GM19035 (cell line): ENCODE measurements around the gene TPSD1.
"Not testable (repeated sequence)": the region's sequence is repeated elsewhere in the genome, so short reads cannot be mapped to it uniquely, and the experiment has no call there.

ENCODE experiments used
- ATAC-seq: cut with Tn5 transposase; IDR thresholded peaks from one replicate; pipeline ENCODE4 v1.9.1; 2021; ENCODE audit not compliant: unreplicated experiment

TPSD1 gene

DNA sequence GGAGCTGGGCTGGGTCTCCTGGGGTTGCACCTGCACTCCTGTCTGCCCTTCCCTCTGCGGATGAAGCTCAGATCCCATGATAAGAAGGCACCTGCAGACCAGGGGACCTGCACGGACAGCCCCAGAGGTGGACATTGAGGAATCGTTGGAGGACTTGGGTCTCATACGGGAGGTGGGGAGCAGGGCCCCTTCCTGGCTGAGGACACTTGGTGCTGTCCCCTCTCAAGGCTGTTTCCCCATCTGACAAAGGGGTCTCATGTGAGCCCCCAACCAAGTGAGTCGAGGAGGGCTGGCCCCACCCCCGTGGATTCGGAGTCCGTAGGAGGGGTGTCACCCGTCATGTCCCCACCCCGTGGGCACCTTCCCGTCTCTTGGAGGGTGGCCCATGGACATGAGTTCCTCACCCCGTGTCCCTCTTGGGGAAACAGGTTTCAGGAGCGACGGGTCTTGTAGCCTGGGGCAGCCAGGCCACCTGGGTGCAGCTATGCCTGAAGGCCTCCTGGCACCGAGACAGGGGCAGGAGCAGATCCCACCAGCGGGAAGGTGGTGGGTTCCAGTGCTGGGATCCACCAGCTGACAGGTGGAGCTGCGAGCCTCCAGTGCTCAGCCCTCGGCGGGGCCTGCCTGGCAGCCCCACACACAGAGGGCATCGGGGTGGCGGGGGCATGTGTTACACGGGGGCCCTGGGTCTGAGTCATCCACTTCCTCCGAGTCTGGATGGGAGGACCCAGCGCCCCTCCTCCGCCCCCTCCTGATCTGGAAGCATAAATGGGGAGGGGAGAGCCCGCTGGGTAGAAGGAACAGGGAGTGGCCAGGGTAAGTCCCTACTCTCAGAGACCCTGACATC lies at the start of gene TPSD1:
TPSD1 (plus strand) TSS at position 794 of the 847 bp plus-strand sequence. CDS start 212 bp downstream, outside the sequence.
- ATAC-seq = not testable (repeated sequence)

GRCh38 chr16:1206326-1206725 lies 49.5 kb upstream of the TPSD1 start:
- ATAC-seq = no peak

DNA sequence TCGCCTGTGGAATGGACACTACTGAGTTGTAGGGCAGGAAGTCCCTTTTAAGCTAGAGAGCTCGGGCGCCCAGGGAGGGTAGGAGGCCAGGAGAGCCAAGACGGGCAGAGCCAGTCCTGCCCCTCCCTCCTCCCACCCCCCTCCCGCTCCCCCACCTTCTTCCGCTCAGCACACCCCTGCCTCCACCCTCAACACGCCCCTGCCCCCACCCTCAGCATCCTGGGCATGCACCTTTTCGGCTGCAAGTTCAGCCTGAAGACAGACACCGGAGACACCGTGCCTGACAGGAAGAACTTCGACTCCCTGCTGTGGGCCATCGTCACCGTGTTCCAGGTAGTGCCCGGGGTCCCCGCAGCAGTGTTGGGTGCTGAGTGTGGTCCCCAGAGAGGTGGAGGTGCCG lies 49.1 kb upstream of the TPSD1 start:
- no peak for ATAC-seq

- no peak for ATAC-seq
Measured at GRCh38 chr16:1208239-1208830, 47.5 kb upstream of the TPSD1 start.

DNA sequence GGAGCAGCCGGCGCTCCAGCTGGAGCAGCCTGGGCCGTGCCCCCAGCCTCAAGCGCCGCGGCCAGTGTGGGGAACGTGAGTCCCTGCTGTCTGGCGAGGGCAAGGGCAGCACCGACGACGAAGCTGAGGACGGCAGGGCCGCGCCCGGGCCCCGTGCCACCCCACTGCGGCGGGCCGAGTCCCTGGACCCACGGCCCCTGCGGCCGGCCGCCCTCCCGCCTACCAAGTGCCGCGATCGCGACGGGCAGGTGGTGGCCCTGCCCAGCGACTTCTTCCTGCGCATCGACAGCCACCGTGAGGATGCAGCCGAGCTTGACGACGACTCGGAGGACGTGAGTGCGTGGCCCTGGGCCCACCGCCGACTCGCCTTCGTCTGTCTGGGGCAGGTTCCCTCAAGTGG lies 46.8 kb upstream of the TPSD1 start:
- no peak for ATAC-seq

GRCh38 chr16:1210461-1210860 lies 45.4 kb upstream of the TPSD1 start:
- ATAC-seq = no peak

GRCh38 chr16:1211451-1212268 lies 44.2 kb upstream of the TPSD1 start:
- ATAC-seq = no peak

DNA sequence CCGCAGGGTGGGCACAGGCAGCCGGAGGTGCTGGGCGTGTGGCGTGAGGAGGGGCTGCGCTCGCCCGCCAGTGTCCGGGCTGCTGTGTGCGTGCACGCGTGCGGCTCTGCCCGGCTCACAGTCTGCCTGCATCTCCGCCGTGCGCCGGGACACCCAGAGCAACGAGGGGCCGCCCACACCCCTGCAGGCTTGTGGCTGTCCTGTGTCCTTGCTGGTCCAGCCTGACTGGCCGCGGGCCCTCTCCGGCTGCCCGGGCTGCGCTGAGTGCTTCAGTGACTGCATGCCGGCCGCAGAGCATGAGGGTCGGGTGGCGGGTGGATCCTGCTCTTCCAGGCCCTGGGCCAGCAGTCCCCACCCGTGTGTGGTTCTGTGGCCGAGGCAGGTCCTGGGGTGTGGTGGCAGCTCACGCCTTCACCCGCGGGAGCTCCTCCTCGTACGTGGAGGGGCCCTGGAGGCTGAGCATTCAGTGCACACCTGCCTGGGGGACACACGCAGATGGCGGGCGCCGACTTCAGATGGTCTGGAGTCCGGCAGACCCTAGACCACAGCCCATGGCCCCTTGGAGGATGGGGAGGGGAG lies 43.2 kb upstream of the TPSD1 start:
- ATAC-seq = no peak

GRCh38 chr16:1213231-1213630 lies 42.6 kb upstream of the TPSD1 start:
- ATAC-seq = no peak

- no peak for ATAC-seq
Measured at GRCh38 chr16:1213796-1214372, 42.0 kb upstream of the TPSD1 start.

GRCh38 chr16:1214719-1215118 lies 41.1 kb upstream of the TPSD1 start:
- no peak for ATAC-seq

GRCh38 chr16:1215574-1216295 lies 40.1 kb upstream of the TPSD1 start:
- no peak for ATAC-seq

GRCh38 chr16:1216296-1216619 lies 39.6 kb upstream of the TPSD1 start:
- no peak for ATAC-seq

DNA sequence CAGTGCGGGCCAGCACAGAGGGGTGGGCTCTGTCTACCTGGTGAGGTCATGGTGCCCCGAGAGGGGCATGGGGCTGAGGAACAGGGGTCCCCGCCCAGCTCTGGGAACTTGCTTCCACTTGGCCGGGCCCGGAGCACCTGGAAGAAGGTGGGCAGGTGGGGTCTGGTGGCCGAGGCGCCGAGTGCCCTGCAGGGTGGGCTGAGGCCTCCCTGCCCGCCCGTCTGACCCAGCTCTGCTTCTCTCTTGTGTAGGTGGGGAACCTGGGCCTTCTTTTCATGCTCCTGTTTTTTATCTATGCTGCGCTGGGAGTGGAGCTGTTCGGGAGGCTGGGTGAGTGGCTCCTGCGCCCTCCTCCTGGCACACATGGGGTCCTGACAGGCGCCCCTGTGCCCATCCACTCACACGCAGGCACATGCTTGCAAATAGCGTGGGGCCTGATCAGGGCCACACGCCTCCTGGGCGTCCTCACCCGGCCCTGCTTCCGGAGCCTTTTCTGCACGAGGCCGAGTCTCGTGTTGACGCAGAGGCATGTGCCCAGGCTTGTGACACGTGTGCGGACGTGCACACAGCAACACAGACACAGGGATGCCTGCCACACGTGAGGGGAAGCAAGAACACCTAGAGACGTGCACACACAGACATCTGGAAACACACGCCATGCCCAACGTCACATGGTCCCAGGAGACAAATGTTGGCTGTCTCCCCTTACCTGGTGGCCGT lies 39.0 kb upstream of the TPSD1 start:
- no peak for ATAC-seq

DNA sequence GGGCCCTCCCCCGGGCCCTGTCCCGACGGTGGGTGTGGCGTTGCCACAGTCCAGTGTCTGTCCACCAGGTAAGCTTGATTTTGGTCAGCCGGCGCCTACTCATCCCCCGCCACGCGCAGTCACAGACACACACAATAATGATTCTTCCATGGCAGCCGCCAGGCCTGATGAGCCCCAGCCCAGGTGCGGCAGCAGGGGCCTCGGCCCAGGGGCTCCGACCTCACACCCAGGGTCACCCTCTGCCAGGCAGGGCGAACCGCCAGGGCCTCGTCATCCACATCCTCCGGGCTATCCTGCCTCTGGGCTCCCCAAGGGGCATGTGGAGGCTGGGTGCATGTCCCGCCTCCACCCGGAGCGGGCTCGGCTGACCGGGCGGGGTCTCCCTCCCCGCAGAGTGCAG lies 38.3 kb upstream of the TPSD1 start:
- ATAC-seq = no peak

GRCh38 chr16:1218061-1218929 lies 37.6 kb upstream of the TPSD1 start:
- no peak for ATAC-seq

- ATAC-seq = no peak
Measured at GRCh38 chr16:1218930-1219611, 36.8 kb upstream of the TPSD1 start.

DNA sequence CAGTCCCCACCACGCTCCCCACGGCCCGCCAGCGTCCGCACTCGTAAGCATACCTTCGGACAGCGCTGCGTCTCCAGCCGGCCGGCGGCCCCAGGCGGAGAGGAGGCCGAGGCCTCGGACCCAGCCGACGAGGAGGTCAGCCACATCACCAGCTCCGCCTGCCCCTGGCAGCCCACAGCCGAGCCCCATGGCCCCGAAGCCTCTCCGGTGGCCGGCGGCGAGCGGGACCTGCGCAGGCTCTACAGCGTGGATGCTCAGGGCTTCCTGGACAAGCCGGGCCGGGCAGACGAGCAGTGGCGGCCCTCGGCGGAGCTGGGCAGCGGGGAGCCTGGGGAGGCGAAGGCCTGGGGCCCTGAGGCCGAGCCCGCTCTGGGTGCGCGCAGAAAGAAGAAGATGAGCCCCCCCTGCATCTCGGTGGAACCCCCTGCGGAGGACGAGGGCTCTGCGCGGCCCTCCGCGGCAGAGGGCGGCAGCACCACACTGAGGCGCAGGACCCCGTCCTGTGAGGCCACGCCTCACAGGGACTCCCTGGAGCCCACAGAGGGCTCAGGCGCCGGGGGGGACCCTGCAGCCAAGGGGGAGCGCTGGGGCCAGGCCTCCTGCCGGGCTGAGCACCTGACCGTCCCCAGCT lies 35.7 kb upstream of the TPSD1 start:
- no peak for ATAC-seq
